Prostate gland (tissue), 2 donors: ENCODE results near the gene SLC66A2.

Source experiments
- POLR2A ChIP-seq: fragments of 450-650 bp; IDR thresholded peaks from one replicate; pipeline ENCODE4 v1.6.1; 2016; ENCODE audit warnings: antibody characterized with exemption, mild to moderate bottlenecking
- TF ChIP-seq, protein P1 (sequence below), 4 experiments: fragments of 200-600 bp in 2 of 4; fragments of 450-650 bp in 2 of 4; sonication (generic) in 2 of 4; IDR thresholded peaks; 1 replicate in 3 of 4; 2 replicates in 1 of 4; pipeline ENCODE4 v1.5.1; 2016 to 2019; ENCODE audit warnings: antibody characterized with exemption in 4 of 4, mild to moderate bottlenecking in 2 of 4, moderate library complexity in 2 of 4

DNA sequence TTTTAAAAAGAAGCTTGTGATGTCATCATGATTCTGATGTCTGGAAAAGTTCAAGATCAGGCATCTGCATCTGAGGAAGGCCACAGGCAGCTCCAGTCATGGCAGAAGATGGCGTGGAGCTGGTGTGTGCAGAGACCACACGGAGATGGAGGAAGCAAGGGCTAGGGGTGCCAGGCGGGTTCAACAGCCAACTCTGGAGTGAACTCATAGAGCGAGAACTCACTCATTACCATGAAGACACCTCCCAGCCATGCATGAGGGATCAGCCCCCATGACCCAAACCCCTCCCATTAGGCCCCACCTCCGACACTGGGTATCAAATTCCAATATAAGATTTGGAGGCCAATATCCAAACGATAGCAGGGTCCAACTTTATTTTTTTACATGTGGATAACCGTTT is 92.1 kb downstream of the SLC66A2 start:
- TF ChIP-seq, protein P1, sequence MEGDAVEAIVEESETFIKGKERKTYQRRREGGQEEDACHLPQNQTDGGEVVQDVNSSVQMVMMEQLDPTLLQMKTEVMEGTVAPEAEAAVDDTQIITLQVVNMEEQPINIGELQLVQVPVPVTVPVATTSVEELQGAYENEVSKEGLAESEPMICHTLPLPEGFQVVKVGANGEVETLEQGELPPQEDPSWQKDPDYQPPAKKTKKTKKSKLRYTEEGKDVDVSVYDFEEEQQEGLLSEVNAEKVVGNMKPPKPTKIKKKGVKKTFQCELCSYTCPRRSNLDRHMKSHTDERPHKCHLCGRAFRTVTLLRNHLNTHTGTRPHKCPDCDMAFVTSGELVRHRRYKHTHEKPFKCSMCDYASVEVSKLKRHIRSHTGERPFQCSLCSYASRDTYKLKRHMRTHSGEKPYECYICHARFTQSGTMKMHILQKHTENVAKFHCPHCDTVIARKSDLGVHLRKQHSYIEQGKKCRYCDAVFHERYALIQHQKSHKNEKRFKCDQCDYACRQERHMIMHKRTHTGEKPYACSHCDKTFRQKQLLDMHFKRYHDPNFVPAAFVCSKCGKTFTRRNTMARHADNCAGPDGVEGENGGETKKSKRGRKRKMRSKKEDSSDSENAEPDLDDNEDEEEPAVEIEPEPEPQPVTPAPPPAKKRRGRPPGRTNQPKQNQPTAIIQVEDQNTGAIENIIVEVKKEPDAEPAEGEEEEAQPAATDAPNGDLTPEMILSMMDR (IDR thresholded peaks at IDR 0.05) = no peak
- no peak for TF ChIP-seq POLR2A
